Raji (cell line): Measurements from ENCODE around the gene ERGIC2.

ENCODE experiments used
- POLR2A ChIP-seq: IDR thresholded peaks from 2 replicates; pipeline ENCODE4 v1.6.1; 2011; ENCODE audit warnings: low read depth, low read length, control low read depth; ENCODE audit not compliant: insufficient read depth

The ERGIC2 gene

GRCh38 chr12:29320295-29321085 lies 60.5 kb downstream of the ERGIC2 start:
- no peak for TF ChIP-seq POLR2A

GRCh38 chr12:29317556-29318363 lies 63.2 kb downstream of the ERGIC2 start:
- TF ChIP-seq POLR2A, result no peak

GRCh38 chr12:29316752-29317151 lies 64.2 kb downstream of the ERGIC2 start:
- TF ChIP-seq POLR2A, result no peak

- TF ChIP-seq POLR2A, result no peak
Observed at GRCh38 chr12:29314416-29314815, 66.6 kb downstream of the ERGIC2 start.

- TF ChIP-seq POLR2A, result no peak
Observed at GRCh38 chr12:29310899-29311298, 70.1 kb downstream of the ERGIC2 start.

GRCh38 chr12:29309320-29309902 lies 71.6 kb downstream of the ERGIC2 start:
- no peak for TF ChIP-seq POLR2A

- TF ChIP-seq POLR2A, result no peak
Observed at GRCh38 chr12:29306682-29307081, 74.3 kb downstream of the ERGIC2 start.

- TF ChIP-seq POLR2A, result no peak
Observed at GRCh38 chr12:29306266-29306665, 74.7 kb downstream of the ERGIC2 start.

GRCh38 chr12:29304388-29304787 lies 76.6 kb downstream of the ERGIC2 start:
- TF ChIP-seq POLR2A, result no peak

GRCh38 chr12:29301114-29301513 lies 79.9 kb downstream of the ERGIC2 start:
- no peak for TF ChIP-seq POLR2A

- TF ChIP-seq POLR2A, result no peak
Observed at GRCh38 chr12:29299633-29300032, 81.3 kb downstream of the ERGIC2 start.

- no peak for TF ChIP-seq POLR2A
Observed at GRCh38 chr12:29291226-29291625, 89.7 kb downstream of the ERGIC2 start.

GRCh38 chr12:29288031-29288430 lies 92.9 kb downstream of the ERGIC2 start:
- no peak for TF ChIP-seq POLR2A

GRCh38 chr12:29287622-29288021 lies 93.3 kb downstream of the ERGIC2 start:
- TF ChIP-seq POLR2A, result no peak
